ENCODE data around the gene PTCHD4.
"Not testable (repeated sequence)": the region's sequence is repeated elsewhere in the genome, so short reads cannot be mapped to it uniquely, and the experiment has no call there.

PTCHD4 gene

DNA sequence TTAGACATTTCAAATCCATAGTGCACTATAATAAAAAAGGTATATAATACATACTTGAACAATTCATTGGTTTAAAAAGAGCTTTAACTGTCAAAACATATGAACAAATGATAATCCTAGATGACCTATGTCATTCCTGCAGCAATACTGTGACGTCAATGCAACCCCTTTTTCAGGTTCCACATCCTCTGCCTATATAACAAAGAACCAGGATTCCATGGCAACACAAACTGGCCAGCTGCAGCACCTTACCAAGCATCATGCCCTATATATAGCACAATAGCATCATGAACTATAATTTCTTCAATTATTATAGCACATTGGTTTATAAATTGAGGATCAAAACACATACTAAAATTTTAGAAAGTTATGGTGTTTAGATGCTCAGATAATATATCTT lies 578 bp upstream of the PTCHD4 start:
- DNase-seq (ENCODE audit: low read depth), result no peak
- no peak overlapping the region for H3K4me3 ChIP-seq (ENCODE audit: low read depth, low read length)
- TF ChIP-seq, protein P1, sequence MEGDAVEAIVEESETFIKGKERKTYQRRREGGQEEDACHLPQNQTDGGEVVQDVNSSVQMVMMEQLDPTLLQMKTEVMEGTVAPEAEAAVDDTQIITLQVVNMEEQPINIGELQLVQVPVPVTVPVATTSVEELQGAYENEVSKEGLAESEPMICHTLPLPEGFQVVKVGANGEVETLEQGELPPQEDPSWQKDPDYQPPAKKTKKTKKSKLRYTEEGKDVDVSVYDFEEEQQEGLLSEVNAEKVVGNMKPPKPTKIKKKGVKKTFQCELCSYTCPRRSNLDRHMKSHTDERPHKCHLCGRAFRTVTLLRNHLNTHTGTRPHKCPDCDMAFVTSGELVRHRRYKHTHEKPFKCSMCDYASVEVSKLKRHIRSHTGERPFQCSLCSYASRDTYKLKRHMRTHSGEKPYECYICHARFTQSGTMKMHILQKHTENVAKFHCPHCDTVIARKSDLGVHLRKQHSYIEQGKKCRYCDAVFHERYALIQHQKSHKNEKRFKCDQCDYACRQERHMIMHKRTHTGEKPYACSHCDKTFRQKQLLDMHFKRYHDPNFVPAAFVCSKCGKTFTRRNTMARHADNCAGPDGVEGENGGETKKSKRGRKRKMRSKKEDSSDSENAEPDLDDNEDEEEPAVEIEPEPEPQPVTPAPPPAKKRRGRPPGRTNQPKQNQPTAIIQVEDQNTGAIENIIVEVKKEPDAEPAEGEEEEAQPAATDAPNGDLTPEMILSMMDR (IDR thresholded peaks at IDR 0.05; ENCODE audit: low read depth, low read length, missing control alignments), result no peak

GRCh38 chr6:48110436-48111142 lies 408 bp downstream of the PTCHD4 start:
- no peak overlapping the region for H3K4me3 ChIP-seq (ENCODE audit: low read depth, low read length)
- DNase-seq (ENCODE audit: low read depth), result no peak
- TF ChIP-seq, protein P1 (IDR thresholded peaks at IDR 0.05; ENCODE audit: low read depth, low read length, missing control alignments), result no peak

DNA sequence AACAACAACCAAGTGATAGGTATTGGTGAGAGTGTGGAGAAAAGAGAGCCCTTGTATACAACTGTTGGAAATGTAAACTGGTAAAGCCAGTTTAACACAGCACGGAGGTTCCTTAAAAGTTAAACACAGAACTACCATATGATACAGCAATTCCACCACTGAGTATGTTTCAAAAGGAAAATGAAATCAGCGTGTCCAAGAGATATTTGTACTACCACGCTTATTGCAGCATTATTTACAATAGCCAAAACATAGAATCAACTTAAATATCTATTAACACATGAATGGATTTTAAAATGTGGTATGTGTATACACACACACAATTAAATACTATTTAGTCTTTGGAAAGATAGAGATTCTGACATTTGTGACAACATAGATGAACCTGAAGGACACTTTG lies 1.1 kb downstream of the PTCHD4 start:
- DNase-seq (ENCODE audit: low read depth), result no peak
- TF ChIP-seq, protein P1 (IDR thresholded peaks at IDR 0.05; ENCODE audit: low read depth, low read length, missing control alignments), result no peak
- no peak overlapping the region for H3K4me3 ChIP-seq (ENCODE audit: low read depth, low read length)

- not testable (repeated sequence) for H3K4me3 ChIP-seq (ENCODE audit: low read depth, low read length); DNase-seq (ENCODE audit: low read depth)
Measured at GRCh38 chr6:48102476-48103195, 8.4 kb downstream of the PTCHD4 start.

DNA sequence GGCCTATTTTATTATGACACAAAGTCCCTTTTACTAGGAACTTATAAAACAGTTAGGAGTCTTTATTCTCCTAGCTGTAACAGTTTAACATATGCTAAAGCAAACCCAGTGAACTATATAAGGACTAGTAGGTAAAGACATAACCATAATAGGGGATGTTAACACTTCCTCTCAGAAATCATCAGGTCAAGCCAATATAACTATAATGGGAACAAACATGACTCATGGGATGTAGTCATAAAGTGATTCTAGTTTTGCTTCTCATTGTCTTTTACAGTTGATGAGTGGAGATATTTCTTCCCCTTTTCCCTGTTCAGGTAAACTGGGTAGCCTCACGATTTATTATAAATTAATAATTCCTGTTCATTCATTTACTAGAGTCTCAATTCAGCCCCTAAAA lies 9.7 kb downstream of the PTCHD4 start:
- DNase-seq (ENCODE audit: low read depth), result no peak
- H3K4me3 ChIP-seq (ENCODE audit: low read depth, low read length), result no peak overlapping the region
- TF ChIP-seq, protein P1 (IDR thresholded peaks at IDR 0.05; ENCODE audit: low read depth, low read length, missing control alignments), result no peak

DNA sequence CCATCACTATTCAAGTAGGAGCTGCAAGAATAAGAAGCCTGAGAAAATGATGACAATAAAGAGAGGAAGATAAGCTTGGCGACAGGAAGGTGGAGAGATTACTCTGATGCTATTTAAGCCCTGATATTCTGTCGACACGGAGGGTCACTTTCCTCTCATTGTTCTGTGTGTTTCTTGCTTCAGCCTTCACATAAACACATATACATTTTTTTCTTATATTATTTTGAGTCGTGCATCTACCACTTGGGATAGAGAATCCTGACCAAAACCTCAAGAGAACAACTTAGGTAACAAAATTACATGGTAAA lies 10.5 kb downstream of the PTCHD4 start:
- H3K4me3 ChIP-seq (ENCODE audit: low read depth, low read length), result no peak overlapping the region
- no peak for DNase-seq (ENCODE audit: low read depth)
- TF ChIP-seq, protein P1 (IDR thresholded peaks at IDR 0.05; ENCODE audit: low read depth, low read length, missing control alignments), result no peak

DNA sequence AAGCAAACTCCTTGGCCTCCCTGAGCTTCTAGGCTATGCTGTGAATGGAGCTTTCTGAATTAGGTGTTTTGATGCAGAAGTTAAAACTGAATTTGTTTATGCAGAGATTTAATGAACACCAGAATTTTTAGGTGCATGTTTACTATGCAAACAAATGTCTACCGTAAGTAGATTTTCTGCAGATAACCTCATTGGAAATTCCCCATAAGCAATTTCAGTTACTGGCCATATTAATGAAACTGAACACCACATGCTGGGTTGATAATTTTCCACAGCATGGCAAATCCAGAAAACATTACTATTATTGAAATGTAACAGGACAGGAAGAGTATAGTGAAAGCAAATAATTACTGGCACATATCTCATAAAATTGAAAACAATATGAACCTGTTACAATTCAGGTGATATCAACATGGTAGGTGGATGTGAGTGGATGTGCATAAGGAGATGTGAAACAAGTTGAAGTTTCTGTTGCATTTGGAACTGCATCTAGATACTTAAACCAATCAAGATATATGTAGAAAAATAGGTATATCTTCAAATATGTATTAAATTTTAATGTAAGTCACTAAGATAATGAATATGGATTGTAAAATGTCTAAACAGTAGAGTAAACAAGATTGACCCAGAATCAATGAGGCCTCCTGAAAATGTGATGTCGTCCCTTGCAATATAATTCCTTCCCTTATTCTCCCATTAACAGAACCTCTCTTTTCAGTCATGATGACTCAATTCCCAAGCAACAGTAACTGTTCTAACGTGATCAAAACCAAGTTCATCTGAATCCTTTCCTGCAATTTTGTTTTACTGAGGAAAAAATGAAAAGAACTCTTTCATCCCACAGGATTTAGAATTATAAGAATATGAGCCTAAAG lies 11.0 kb downstream of the PTCHD4 start:
- TF ChIP-seq, protein P1 (IDR thresholded peaks at IDR 0.05; ENCODE audit: low read depth, low read length, missing control alignments), result no peak
- no peak for DNase-seq (ENCODE audit: low read depth)
- no peak overlapping the region for H3K4me3 ChIP-seq (ENCODE audit: low read depth, low read length)
